HL-60 (cell line): ENCODE data around the gene CFAP43.

ENCODE experiments used
- DNase-seq, 2 experiments: peaks; one replicate each; pipeline ENCODE4 v3.0.0-alpha.2; 2010 to 2020; ENCODE audit warnings: low read depth in 1 of 2, low spot score in 1 of 2
- H3K27ac ChIP-seq: fragments of 250-450 bp; sonication (Bioruptor Pico); replicated peaks from 2 replicates; pipeline ENCODE4 v1.5.1; 2020; ENCODE audit warnings: mild to moderate bottlenecking, moderate library complexity
- H3K27me3 ChIP-seq: fragments of 250-450 bp; sonication (Bioruptor Pico); 2 replicates; pipeline ENCODE4 v1.5.1; 2021; ENCODE audit warnings: mild to moderate bottlenecking, moderate library complexity; ENCODE audit not compliant: insufficient read depth, poor library complexity, severe bottlenecking
- H3K4me3 ChIP-seq: replicated peaks from 2 replicates; pipeline ENCODE4 v1.5.1; 2011; ENCODE audit warnings: mild to moderate bottlenecking, control low read depth, low read length; ENCODE audit not compliant: insufficient read depth
- GABPA ChIP-seq: IDR thresholded peaks from 2 replicates; pipeline ENCODE4 v1.6.1; 2012; ENCODE audit warnings: low read depth
- POLR2AphosphoS5 ChIP-seq: IDR thresholded peaks from 2 replicates; pipeline ENCODE4 v1.6.1; 2012; ENCODE audit warnings: low read depth
- SPI1 ChIP-seq: IDR thresholded peaks from 2 replicates; pipeline ENCODE4 v1.6.1; 2012; ENCODE audit warnings: low read depth, mild to moderate bottlenecking, borderline replicate concordance
- TF ChIP-seq, protein P1 (sequence below): IDR thresholded peaks from 2 replicates; pipeline ENCODE4 v1.6.1; 2012; ENCODE audit warnings: low read depth; ENCODE audit not compliant: insufficient replicate concordance
- TF ChIP-seq, protein P2 (sequence below): IDR thresholded peaks from one replicate; pipeline ENCODE4 v1.5.1; 2011; ENCODE audit warnings: low read length, control low read depth, inconsistent platforms; ENCODE audit not compliant: insufficient read depth

The CFAP43 gene

GRCh38 chr10:104273899-104274575 is 41.9 kb upstream of the CFAP43 start:
- no peak overlapping the region for H3K4me3 ChIP-seq
- no peak for TF ChIP-seq POLR2AphosphoS5
- TF ChIP-seq GABPA = no peak
- TF ChIP-seq, protein P1, sequence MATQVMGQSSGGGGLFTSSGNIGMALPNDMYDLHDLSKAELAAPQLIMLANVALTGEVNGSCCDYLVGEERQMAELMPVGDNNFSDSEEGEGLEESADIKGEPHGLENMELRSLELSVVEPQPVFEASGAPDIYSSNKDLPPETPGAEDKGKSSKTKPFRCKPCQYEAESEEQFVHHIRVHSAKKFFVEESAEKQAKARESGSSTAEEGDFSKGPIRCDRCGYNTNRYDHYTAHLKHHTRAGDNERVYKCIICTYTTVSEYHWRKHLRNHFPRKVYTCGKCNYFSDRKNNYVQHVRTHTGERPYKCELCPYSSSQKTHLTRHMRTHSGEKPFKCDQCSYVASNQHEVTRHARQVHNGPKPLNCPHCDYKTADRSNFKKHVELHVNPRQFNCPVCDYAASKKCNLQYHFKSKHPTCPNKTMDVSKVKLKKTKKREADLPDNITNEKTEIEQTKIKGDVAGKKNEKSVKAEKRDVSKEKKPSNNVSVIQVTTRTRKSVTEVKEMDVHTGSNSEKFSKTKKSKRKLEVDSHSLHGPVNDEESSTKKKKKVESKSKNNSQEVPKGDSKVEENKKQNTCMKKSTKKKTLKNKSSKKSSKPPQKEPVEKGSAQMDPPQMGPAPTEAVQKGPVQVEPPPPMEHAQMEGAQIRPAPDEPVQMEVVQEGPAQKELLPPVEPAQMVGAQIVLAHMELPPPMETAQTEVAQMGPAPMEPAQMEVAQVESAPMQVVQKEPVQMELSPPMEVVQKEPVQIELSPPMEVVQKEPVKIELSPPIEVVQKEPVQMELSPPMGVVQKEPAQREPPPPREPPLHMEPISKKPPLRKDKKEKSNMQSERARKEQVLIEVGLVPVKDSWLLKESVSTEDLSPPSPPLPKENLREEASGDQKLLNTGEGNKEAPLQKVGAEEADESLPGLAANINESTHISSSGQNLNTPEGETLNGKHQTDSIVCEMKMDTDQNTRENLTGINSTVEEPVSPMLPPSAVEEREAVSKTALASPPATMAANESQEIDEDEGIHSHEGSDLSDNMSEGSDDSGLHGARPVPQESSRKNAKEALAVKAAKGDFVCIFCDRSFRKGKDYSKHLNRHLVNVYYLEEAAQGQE = no peak
- TF ChIP-seq SPI1 = no peak
- TF ChIP-seq, protein P2, sequence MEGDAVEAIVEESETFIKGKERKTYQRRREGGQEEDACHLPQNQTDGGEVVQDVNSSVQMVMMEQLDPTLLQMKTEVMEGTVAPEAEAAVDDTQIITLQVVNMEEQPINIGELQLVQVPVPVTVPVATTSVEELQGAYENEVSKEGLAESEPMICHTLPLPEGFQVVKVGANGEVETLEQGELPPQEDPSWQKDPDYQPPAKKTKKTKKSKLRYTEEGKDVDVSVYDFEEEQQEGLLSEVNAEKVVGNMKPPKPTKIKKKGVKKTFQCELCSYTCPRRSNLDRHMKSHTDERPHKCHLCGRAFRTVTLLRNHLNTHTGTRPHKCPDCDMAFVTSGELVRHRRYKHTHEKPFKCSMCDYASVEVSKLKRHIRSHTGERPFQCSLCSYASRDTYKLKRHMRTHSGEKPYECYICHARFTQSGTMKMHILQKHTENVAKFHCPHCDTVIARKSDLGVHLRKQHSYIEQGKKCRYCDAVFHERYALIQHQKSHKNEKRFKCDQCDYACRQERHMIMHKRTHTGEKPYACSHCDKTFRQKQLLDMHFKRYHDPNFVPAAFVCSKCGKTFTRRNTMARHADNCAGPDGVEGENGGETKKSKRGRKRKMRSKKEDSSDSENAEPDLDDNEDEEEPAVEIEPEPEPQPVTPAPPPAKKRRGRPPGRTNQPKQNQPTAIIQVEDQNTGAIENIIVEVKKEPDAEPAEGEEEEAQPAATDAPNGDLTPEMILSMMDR = no peak
- H3K27me3 ChIP-seq = no peaks in the 10 kb centered on the region
- no peak overlapping the region for H3K27ac ChIP-seq
- no peak for DNase-seq

DNA sequence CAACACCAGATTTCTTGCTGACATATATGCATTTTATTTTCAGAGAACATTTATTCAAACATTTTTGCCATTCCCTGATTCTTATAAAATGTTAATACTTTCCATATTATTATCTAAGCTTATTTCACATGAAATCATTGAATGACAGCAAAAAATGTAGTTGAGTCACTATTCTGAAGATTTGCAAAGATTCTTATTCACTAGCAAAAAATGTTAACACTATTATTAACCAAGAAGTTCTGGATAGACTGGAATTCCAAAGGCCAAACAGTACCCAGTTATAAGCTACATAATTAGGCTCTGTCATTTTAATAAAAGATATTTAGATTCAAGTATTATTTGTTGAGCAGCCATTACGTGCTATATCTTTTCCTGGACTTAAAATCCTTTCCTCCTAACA is 41.1 kb upstream of the CFAP43 start:
- Histone ChIP-seq H3K4me3 (no peak overlapping the region), H3K27ac (no peak overlapping the region), H3K27me3 (no peaks in the 10 kb centered on the region)
- no peak for DNase-seq
- TF ChIP-seq, protein P1 = no peak
- no peak for TF ChIP-seq SPI1
- TF ChIP-seq POLR2AphosphoS5 = no peak
- TF ChIP-seq, protein P2 = no peak
- TF ChIP-seq GABPA = no peak

GRCh38 chr10:104268713-104269645 is 36.8 kb upstream of the CFAP43 start, which contains the start of gene GSTO2:
GSTO2 (plus strand) TSS chr10:104269184; CDS start chr10:104274916, 5,732 bp downstream.
- H3K27ac ChIP-seq = peak within 1 kb of the TSS; percentile 78
- no peaks in the 10 kb centered on the region for H3K27me3 ChIP-seq
- H3K4me3 ChIP-seq = peak within 1 kb of the TSS; percentile 89
- TF ChIP-seq GABPA (peak; percentile 84), POLR2AphosphoS5 (peak; percentile 73), SPI1 (peak; percentile 71; the same call in 1 of the 2 replicates)
- TF ChIP-seq, protein P2 = no peak
- TF ChIP-seq, protein P1 = peak; percentile 54
- peak; percentile 96 to 100 for DNase-seq
